ENCODE results near the gene FAM53C.
"Not testable (repeated sequence)": the region's sequence is repeated elsewhere in the genome, so short reads cannot be mapped to it uniquely, and the experiment has no call there.

The FAM53C gene

DNA sequence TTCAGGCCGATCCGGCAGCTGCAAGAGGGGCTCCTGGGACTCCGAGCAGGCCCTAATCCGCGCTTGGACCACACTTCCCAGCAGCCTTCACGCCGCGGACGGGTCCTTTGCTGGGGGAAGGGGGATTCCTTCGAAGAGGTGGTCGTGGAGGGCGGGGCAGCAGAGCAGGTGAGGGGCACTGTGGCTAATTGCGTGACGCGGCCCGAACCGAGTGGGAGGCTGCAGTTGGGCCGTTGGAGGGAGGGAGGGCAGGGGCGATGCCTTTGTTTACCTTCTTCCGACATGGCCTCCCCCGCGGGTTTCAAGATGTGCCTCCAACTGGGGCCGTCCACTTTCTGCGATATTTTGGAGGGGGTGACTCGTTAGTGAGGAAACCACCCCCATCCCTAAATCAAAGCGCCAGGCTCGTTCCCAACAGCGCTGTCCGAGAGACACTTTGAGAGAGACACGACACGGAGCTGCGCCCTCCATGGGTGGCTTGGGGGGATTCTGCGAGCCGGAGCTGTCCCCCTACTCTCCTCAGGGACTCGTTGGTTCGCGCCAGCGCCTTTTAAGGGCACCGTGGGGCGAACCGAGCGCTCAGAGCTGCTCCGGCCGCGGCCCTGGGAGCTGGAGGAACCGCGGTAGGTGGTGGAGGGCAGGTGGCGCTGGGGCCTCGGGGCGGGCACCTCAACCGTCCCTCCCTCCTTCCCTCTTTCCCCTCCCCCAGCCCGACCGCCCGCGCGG, at the start of gene FAM53C:
TSS of gene FAM53C (plus strand) at position 582 of the 726 bp plus-strand sequence. CDS start 3,070 bp downstream, outside the sequence.
- DNase-seq (ENCODE audit: low read depth): peak; percentile 97
- H3K4me3 ChIP-seq (ENCODE audit: low read depth, low read length): peak within 1 kb of the TSS; percentile 90
- TF ChIP-seq, protein P1, sequence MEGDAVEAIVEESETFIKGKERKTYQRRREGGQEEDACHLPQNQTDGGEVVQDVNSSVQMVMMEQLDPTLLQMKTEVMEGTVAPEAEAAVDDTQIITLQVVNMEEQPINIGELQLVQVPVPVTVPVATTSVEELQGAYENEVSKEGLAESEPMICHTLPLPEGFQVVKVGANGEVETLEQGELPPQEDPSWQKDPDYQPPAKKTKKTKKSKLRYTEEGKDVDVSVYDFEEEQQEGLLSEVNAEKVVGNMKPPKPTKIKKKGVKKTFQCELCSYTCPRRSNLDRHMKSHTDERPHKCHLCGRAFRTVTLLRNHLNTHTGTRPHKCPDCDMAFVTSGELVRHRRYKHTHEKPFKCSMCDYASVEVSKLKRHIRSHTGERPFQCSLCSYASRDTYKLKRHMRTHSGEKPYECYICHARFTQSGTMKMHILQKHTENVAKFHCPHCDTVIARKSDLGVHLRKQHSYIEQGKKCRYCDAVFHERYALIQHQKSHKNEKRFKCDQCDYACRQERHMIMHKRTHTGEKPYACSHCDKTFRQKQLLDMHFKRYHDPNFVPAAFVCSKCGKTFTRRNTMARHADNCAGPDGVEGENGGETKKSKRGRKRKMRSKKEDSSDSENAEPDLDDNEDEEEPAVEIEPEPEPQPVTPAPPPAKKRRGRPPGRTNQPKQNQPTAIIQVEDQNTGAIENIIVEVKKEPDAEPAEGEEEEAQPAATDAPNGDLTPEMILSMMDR (IDR thresholded peaks at IDR 0.05; ENCODE audit: insufficient read depth, low read depth, low read length, missing control alignments): no peak

DNA sequence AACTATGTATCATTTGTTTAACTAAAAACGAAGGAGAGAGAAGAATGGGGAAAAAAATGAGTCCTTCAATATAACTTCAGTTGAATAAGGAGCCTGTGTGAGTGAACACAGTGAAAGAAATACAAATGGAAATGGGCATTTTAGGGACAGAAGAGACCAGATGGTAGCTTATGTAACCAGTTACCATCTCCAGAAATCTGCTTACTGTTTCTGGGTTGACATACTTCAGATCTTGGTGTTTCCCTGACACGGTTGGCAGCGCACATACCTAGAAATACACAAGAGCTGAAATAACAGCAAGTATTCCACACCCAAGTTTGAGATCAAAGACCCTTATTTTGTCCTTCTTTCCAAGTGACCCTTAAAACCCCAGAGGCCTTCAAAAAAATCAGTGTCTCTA, 48.8 kb upstream of the FAM53C start:
- TF ChIP-seq, protein P1 (IDR thresholded peaks at IDR 0.05; ENCODE audit: insufficient read depth, low read depth, low read length, missing control alignments): no peak
- no peak overlapping the region for H3K4me3 ChIP-seq (ENCODE audit: low read depth, low read length)
- DNase-seq (ENCODE audit: low read depth): no peak

DNA sequence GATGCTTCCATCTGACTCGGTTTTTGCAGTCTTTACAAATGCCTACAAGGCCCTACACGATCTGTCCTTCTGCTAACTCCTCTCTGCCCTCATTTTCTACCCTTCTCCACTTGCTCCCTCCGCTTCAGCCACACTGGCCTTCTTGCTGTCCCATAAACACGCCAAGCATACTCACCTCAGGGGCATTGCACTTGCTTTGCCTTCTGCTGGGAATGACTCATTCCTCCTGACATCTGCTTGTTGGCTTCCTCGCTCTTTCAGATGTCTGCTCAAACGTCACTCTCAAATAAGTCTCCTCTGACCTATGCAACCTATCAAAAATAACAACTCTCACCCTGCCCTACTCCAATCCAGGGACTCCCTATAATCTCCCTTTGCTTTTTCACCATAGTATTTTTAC, 34.7 kb upstream of the FAM53C start:
- TF ChIP-seq, protein P1 (IDR thresholded peaks at IDR 0.05; ENCODE audit: insufficient read depth, low read depth, low read length, missing control alignments): no peak

DNA sequence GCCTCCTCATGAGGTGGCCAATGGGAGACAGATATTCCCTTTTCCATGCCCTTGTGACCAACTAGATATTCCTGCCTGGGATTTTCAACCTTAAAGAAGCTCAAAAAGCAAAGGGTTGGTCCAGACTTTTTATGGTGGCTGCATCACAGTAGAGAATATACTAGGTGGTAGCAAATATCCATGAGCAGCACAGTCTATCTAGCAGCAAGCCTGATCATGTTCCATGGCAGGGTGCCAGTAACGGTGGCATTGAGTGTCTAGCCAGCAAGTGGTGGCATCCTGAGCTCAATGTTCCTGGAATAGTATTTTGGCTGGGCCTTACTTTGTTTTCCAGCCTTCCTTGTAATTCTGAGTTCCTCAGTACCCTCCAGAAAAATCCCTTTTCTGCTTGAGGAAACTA, 32.3 kb upstream of the FAM53C start:
- H3K4me3 ChIP-seq (ENCODE audit: low read depth, low read length): no peak overlapping the region
- TF ChIP-seq, protein P1 (IDR thresholded peaks at IDR 0.05; ENCODE audit: insufficient read depth, low read depth, low read length, missing control alignments): no peak
- peak; percentile 6 for DNase-seq (ENCODE audit: low read depth)

More for the DNA sequence above, 34.7 kb upstream of the FAM53C start:
- no peak for DNase-seq (ENCODE audit: low read depth)
- no peak overlapping the region for H3K4me3 ChIP-seq (ENCODE audit: low read depth, low read length)

DNA sequence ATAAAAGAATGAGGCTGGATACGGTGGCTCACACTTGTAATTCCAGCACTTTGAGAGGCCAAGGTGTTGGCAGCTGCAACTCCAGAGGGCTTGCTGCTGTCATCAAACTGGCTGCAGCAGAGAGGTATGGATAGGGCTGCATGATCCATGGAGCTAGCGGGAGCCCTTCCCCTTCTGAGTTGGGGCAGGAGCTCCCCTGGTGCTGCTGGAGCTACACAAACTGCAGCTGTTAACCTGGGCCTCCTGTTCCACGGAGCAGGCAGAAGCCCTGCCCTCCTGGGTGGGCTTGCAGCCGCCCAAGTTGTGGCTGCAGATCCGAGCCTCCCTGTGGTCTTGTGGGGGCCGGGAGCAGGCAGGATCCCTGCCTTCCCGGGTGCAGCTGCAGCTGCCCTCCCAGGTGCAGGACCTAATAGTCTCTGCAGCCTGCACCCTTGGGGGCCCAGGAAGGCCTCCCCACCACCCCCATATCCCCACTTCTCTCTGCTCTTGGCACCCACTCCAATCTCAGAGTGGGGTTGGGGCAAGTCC, 22.3 kb upstream of the FAM53C start:
- no peak overlapping the region for H3K4me3 ChIP-seq (ENCODE audit: low read depth, low read length)
- TF ChIP-seq, protein P1 (IDR thresholded peaks at IDR 0.05; ENCODE audit: insufficient read depth, low read depth, low read length, missing control alignments): no peak
- no peak for DNase-seq (ENCODE audit: low read depth)

DNA sequence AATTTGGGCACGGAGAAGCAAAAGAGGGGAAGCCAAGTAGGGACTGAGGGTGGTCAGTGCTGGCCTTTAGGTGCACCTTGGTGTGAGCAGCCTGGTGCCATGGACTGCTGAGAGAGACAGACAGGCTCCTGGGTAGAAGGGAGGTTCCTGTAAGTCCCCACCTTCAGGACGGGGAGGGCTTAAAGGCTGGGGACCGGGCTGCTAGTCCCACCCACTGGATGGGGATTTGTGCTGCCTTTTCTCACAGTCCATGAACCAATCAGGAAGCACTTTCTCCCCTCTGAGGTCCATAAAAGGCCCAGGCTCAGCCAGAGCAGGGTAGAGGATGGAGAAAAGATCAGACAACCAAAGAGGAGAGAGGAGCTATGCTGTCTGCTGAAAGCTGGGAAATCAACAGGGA, 21.7 kb upstream of the FAM53C start:
- TF ChIP-seq, protein P1 (IDR thresholded peaks at IDR 0.05; ENCODE audit: insufficient read depth, low read depth, low read length, missing control alignments): no peak
- no peak for DNase-seq (ENCODE audit: low read depth)

DNA sequence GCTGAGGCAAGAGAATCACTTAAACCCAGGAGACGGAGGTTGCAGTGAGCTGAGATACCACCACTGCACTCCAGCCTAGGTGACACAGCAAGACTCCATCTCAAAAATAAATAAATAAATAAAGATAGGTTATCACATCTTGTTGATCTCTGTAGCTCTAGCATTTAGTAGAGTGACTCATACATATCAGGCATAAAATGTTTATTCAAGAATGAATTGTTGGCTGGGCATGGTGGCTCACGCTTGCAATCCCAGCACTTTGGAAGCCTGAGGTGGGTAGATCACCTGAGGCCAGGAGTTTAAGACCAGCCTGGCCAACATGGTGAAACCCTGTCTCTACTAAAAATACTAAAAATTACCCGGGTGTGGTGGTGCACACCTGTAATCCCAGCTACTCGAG, 19.9 kb upstream of the FAM53C start:
- DNase-seq (ENCODE audit: low read depth); H3K4me3 ChIP-seq (ENCODE audit: low read depth, low read length): not testable (repeated sequence)

More for the DNA sequence above, 21.7 kb upstream of the FAM53C start:
- no peak overlapping the region for H3K4me3 ChIP-seq (ENCODE audit: low read depth, low read length)

Data from GM12865 (cell line).